Activated CD4-positive, CD25-positive, alpha-beta regulatory T cell (primary cell): ENCODE measurements around the gene STOML1.

ENCODE experiments used
- DNase-seq, 4 experiments: peaks; one replicate each; lab custom pipeline; 2025; lab: John Stamatoyannopoulos, UW

The STOML1 gene

DNA sequence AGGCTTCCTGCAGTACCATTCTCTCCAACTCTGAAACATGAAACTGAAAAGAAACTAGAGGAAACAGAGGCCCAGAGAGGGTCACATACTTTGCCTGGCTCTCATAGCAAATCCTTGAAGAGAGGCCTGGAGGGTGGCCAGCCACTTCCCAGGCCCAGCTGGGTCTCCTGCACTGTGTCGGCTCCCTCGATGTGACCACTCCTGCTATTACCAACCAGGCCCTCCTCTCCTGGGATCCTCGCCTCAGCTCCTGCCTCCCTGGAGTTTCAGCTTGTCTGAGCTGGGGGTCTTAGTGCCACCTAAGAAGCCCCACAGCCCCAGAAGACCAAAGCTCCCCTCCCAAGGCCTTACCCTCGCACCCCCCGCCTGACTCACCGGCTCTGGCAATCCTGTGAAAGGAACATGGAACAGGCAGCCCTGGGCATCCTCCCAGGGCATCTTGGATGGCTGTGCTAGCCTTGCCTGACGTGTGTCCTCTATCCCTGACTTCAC lies 61.3 kb downstream of the STOML1 start:
- no peak for DNase-seq

DNA sequence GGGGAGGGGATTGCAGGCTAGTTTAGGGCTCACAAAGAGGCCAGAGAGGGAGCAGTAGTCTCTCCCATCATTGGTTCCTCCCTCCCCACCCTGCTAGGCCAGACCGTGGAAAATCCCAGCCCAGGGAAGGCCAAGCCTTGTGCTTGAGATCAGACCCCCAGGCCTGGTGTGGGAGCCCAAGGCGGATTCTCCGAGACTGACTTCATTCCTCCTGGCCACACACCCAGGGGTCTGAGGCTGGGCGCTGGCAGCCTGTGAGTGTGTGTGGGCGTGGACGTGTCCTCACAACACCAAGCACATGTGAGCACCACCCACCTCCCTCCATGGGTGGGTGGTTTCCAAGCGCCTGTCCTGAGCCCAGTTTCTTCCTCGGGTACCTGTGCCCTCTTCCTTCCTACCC lies 61.7 kb downstream of the STOML1 start:
- DNase-seq, result no peak

DNA sequence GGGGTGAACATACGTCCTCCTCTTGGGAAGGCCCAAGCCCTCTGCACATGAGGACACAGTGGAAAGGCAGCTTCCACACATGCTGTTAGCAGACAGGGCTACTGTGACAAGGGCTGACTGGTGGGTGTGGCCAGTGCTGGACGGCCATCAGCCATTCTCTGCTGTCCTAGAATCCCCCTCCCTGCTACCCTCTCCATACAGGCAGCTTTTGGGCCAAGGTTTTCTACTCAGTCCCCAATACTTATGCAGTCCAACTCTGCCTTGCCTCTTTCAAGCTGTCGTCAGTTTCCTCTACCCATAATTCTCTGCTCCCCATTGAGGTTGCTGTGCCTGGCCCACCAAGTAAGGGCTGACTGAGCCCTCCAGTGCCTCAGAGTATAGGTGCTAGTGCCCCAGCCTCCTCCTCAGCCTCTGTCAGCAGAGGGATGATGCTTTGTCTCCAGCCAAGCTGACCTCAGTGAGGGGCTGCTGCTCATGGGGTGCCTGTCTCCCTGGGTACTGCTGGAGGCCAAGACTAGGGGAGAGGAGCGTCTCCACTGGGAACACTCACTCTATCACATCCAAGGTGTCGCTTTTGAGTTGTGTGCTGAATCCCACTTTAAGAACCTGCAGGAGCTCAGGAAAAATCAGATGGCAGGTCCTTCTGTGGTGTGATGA lies 63.0 kb downstream of the STOML1 start:
- DNase-seq, result no peak
